ENCODE measurements around the gene TSSK3. TPM values are rescaled to one million over a fixed set of nuclear protein-coding genes. Genes with fewer than 3 reads are reported as not detected.

Gene TSSK3
- 1 to 10 TPM; 3.5 to 4.3 TPM for total RNA-seq
- under 1 TPM in 1 of 2 donors, not detected in 1; 0.73 TPM for polyA plus RNA-seq

DNA sequence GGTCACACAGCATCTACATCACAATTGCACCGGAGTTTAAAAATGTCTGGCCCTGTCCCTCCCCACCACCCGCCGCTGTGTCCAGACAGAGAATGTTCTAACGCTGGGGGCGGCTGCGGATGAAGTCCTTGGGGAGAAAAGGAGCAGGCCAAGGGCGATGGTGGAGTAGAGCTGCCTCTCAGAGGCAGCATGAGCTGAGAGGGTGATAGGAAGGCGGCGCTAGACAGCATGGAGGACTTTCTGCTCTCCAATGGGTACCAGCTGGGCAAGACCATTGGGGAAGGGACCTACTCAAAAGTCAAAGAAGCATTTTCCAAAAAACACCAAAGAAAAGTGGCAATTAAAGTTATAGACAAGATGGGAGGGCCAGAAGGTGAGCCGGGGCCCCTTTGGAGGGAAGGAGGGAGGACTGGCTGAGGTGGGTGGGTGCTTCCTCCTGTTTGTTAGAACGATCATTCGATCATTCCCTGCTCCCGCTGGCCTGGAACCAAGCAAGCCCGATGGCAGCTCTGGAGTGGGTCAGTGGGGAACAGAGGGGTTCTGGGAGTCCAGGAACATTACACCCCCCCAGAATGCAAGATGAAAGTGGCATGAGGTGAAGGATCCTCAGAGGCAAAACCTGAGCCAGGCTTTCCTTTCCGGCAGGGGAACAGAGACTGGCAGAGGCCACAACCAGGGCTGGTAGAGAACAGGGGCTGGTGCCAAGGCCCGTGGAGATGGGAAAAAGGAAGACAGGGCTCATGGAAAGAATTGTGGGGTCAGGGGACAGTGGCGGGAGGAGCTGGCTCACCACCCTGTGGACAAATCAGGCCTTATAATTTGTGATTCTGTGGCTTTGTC, at the start of gene TSSK3, which contains the start of gene FAM229A:
Gene TSSK3, plus strand, starts transcription at position 66 of the 840 bp plus-strand sequence. Its CDS starts 163 bp downstream, at position 229.
Gene FAM229A, minus strand, starts transcription at position 12 of the 840 bp plus-strand sequence. CDS start 394 bp downstream, outside the sequence.
- Histone ChIP-seq H3K4me1 (ENCODE audit: insufficient read depth, low read length) (peaks cover 18% of the 10 kb centered on the region), H3K4me3 (ENCODE audit: low read length in 2 of 2) (peak within 1 kb of the TSS in 1 of 2 donors; percentile 10), H3K9me3 (ENCODE audit: control insufficient read depth in 1 of 2, low read length in 2 of 2) (no peaks in the 10 kb centered on the region), H3K36me3 (ENCODE audit: insufficient read depth, low read length) (peaks cover 34% of the 10 kb centered on the region), H3K27ac (ENCODE audit: low read depth, low read length) (no peak within 1 kb of the TSS), H3K27me3 (ENCODE audit: insufficient read depth, low read length) (no peaks in the 10 kb centered on the region)
- POLR2A ChIA-PET (ENCODE audit: partially characterized antibody), result interaction anchor here (0.6 to 2.0 kb wide), 4 partner anchors 27 to 290 kb away, joined by 3 to 7 read pairs (median 4); partner anchors contain the start of genes MARCKSL1 and TMEM39B
- Mint-ChIP-seq H3K4me1 (peaks cover 11 to 31% (median 21%) of the 10 kb centered on the region in 4 donors), H3K27ac (peak within 1 kb of the TSS in 4 of 7 donors; percentile 2 to 52 (median 16)), H3K27me3 (peaks cover 3% of the 10 kb centered on the region in 2 donors), H3K9me3 (peaks cover 0 to 4% (median 0%) of the 10 kb centered on the region in 8 donors), H3K36me3 (peaks cover 17 to 43% of the 10 kb centered on the region in 2 donors), H3K4me3 (peak within 1 kb of the TSS in 7 of 8 donors; percentile 42 to 70 (median 57))
- intact Hi-C loops (cut with micrococcal nuclease), result no loop called here
- no peak for DNase-seq
- CTCF ChIA-PET (ENCODE audit: partially characterized antibody), result interaction anchor here (0.6 to 1.8 kb wide), 3 partner anchors 8 to 148 kb away, joined by 3 to 8 read pairs (median 3); no protein-coding TSS in a partner anchor

- peaks cover 20 to 30% of the 10 kb centered on the region in 2 donors for H3K36me3 Mint-ChIP-seq
- POLR2A ChIA-PET (ENCODE audit: partially characterized antibody), result no interaction called here
- intact Hi-C loops (cut with micrococcal nuclease), result no loop called here
- CTCF ChIA-PET (ENCODE audit: partially characterized antibody), result interaction anchor here (1.2 kb wide), 2 partner anchors 35 to 64 kb away, joined by 3 read pairs; no protein-coding TSS in a partner anchor
- H3K27ac Mint-ChIP-seq, result peak overlapping the region in 5 of 7 donors; percentile 3 to 77 (median 70)
- Histone ChIP-seq H3K4me1 (ENCODE audit: insufficient read depth, low read length) (peaks cover 34% of the 10 kb centered on the region), H3K27me3 (ENCODE audit: insufficient read depth, low read length) (no peaks in the 10 kb centered on the region), H3K36me3 (ENCODE audit: insufficient read depth, low read length) (peaks cover 24% of the 10 kb centered on the region), H3K9me3 (ENCODE audit: control insufficient read depth in 1 of 2, low read length in 2 of 2) (no peaks in the 10 kb centered on the region), H3K27ac (ENCODE audit: low read depth, low read length) (no peak overlapping the region), H3K4me3 (ENCODE audit: low read length in 2 of 2) (no peak overlapping the region)
- H3K9me3 Mint-ChIP-seq, result no peaks in the 10 kb centered on the region
- DNase-seq, result no peak
- no peak overlapping the region for H3K4me3 Mint-ChIP-seq
- peaks cover 20 to 40% (median 33%) of the 10 kb centered on the region in 4 donors for H3K4me1 Mint-ChIP-seq
- no peaks in the 10 kb centered on the region for H3K27me3 Mint-ChIP-seq
Observed at GRCh38 chr1:32316903-32317277, 45.4 kb upstream of the TSSK3 start.

DNA sequence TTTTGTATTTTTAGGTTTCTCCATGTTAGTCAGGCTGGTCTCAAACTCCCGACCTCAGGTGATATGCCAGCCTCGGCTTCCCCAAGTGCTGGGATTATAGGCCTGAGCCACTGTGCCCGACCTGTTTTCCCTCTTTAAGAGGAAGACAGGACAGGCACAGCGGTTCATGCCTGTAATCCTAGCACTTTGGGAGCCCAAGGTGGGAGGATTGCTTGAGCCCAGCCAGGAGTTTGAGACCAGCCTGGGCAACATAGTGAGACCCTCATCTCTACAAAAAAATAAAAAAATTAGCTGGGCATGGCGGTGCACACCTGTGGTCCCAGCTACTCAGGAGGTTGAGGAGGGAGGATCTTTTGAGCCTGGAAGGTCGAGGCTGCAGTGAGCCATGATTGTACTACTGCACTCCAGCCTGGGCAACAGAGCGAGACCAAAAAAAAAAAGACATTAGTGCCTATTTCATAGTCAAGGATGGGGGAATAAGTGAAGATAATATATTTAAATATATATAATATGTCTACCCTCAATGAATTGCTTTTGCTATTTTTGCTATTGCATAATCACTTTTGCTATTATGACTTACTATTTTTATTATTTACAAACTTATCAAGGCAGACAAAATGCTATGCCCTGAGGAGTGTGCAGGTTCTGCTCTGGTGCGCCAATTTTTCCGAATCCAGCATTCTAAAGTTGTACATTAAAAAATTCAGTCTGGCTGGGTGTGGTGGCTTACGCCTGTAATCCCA, 44.0 kb upstream of the TSSK3 start:
- peaks cover 20 to 36% of the 10 kb centered on the region in 2 donors for H3K36me3 Mint-ChIP-seq
- no peak overlapping the region for H3K4me3 Mint-ChIP-seq
- ChIA-PET POLR2A (ENCODE audit: partially characterized antibody) (interaction anchor here (0.9 to 2.2 kb wide), 5 partner anchors 10 to 27 kb away, joined by 3 to 15 read pairs (median 4); partner anchors contain the start of genes HDAC1 and MARCKSL1), CTCF (ENCODE audit: partially characterized antibody) (interaction anchor here (1.2 to 2.0 kb wide), 2 partner anchors 22 to 65 kb away, joined by 3 to 4 read pairs; no protein-coding TSS in a partner anchor)
- no peaks in the 10 kb centered on the region for H3K9me3 Mint-ChIP-seq
- H3K27ac Mint-ChIP-seq, result peak overlapping the region in 4 of 7 donors; percentile 56 to 82 (median 64)
- no peaks in the 10 kb centered on the region for H3K27me3 Mint-ChIP-seq
- no peaks in the 10 kb centered on the region for H3K9me3 ChIP-seq (ENCODE audit: control insufficient read depth in 1 of 2, low read length in 2 of 2)
- intact Hi-C loops (cut with micrococcal nuclease), result no loop called here
- H3K27me3 ChIP-seq (ENCODE audit: insufficient read depth, low read length), result no peaks in the 10 kb centered on the region
- no peak for DNase-seq
- no peak overlapping the region for H3K4me3 ChIP-seq (ENCODE audit: low read length in 2 of 2)
- H3K36me3 ChIP-seq (ENCODE audit: insufficient read depth, low read length), result peaks cover 22% of the 10 kb centered on the region
- peaks cover 29 to 49% (median 40%) of the 10 kb centered on the region in 4 donors for H3K4me1 Mint-ChIP-seq
- no peak overlapping the region for H3K27ac ChIP-seq (ENCODE audit: low read depth, low read length)
- H3K4me1 ChIP-seq (ENCODE audit: insufficient read depth, low read length), result peaks cover 44% of the 10 kb centered on the region

- intact Hi-C loops (cut with micrococcal nuclease), result loop anchor here (2.0 kb wide), 1 partner anchor 13 kb away; no protein-coding TSS in a partner anchor
- POLR2A ChIA-PET (ENCODE audit: partially characterized antibody), result interaction anchor here (0.6 to 5.2 kb wide), 38 partner anchors 9 to 387 kb away, joined by 3 to 96 read pairs (median 4); partner anchors contain the start of genes BSDC1, CCDC28B, FAM167B and HDAC1
- Mint-ChIP-seq H3K4me3 (peak overlapping the region; percentile 72 to 85 (median 78)), H3K9me3 (no peaks in the 10 kb centered on the region), H3K27ac (peak overlapping the region; percentile 88 to 96 (median 90)), H3K27me3 (no peaks in the 10 kb centered on the region), H3K36me3 (peaks cover 13 to 33% of the 10 kb centered on the region in 2 donors), H3K4me1 (peaks cover 26 to 55% (median 42%) of the 10 kb centered on the region in 4 donors)
- Histone ChIP-seq H3K4me3 (ENCODE audit: low read length in 2 of 2) (no peak overlapping the region), H3K36me3 (ENCODE audit: insufficient read depth, low read length) (peaks cover 27% of the 10 kb centered on the region), H3K27ac (ENCODE audit: low read depth, low read length) (peak overlapping the region; percentile 18), H3K9me3 (ENCODE audit: control insufficient read depth in 1 of 2, low read length in 2 of 2) (no peaks in the 10 kb centered on the region), H3K27me3 (ENCODE audit: insufficient read depth, low read length) (no peaks in the 10 kb centered on the region), H3K4me1 (ENCODE audit: insufficient read depth, low read length) (peaks cover 63% of the 10 kb centered on the region)
- CTCF ChIA-PET (ENCODE audit: partially characterized antibody), result interaction anchor here (0.5 to 7.8 kb wide), 21 partner anchors 10 to 1519 kb away, joined by 3 to 47 read pairs (median 5); partner anchors contain the start of genes HDAC1, LCK, MARCKSL1 and TMEM39B
- peak; percentile 55 to 66 (median 59) for DNase-seq
Observed at GRCh38 chr1:32321712-32322291, 40.5 kb upstream of the TSSK3 start.

GRCh38 chr1:32327204-32327603, 35.1 kb upstream of the TSSK3 start:
- DNase-seq, result no peak
- Mint-ChIP-seq H3K4me3 (no peak overlapping the region), H3K36me3 (peaks cover 50 to 70% of the 10 kb centered on the region in 2 donors), H3K27ac (peak overlapping the region in 1 of 7 donors; percentile 56), H3K4me1 (peaks cover 19 to 33% (median 25%) of the 10 kb centered on the region in 4 donors), H3K27me3 (no peaks in the 10 kb centered on the region), H3K9me3 (no peaks in the 10 kb centered on the region)
- no peak overlapping the region for H3K27ac ChIP-seq (ENCODE audit: low read depth, low read length)
- peaks cover 63% of the 10 kb centered on the region for H3K36me3 ChIP-seq (ENCODE audit: insufficient read depth, low read length)
- intact Hi-C loops (cut with micrococcal nuclease), result no loop called here
- H3K9me3 ChIP-seq (ENCODE audit: control insufficient read depth in 1 of 2, low read length in 2 of 2), result no peaks in the 10 kb centered on the region
- H3K27me3 ChIP-seq (ENCODE audit: insufficient read depth, low read length), result no peaks in the 10 kb centered on the region
- CTCF ChIA-PET (ENCODE audit: partially characterized antibody), result no interaction called here
- H3K4me3 ChIP-seq (ENCODE audit: low read length in 2 of 2), result no peak overlapping the region
- peaks cover 29% of the 10 kb centered on the region for H3K4me1 ChIP-seq (ENCODE audit: insufficient read depth, low read length)
- POLR2A ChIA-PET (ENCODE audit: partially characterized antibody), result interaction anchor here (1.0 kb wide), 1 partner anchor 9 kb away, joined by 3 read pairs; the partner anchor contains the start of gene MARCKSL1

GRCh38 chr1:32329931-32330466, 32.3 kb upstream of the TSSK3 start:
- Mint-ChIP-seq H3K36me3 (peaks cover 53 to 76% of the 10 kb centered on the region in 2 donors), H3K4me3 (no peak overlapping the region)

More at GRCh38 chr1:32329931-32330466, 32.3 kb upstream of the TSSK3 start:
- Histone ChIP-seq H3K36me3 (ENCODE audit: insufficient read depth, low read length) (peaks cover 65% of the 10 kb centered on the region), H3K27me3 (ENCODE audit: insufficient read depth, low read length) (no peaks in the 10 kb centered on the region), H3K9me3 (ENCODE audit: control insufficient read depth in 1 of 2, low read length in 2 of 2) (no peaks in the 10 kb centered on the region), H3K4me1 (ENCODE audit: insufficient read depth, low read length) (peaks cover 17% of the 10 kb centered on the region), H3K27ac (ENCODE audit: low read depth, low read length) (no peak overlapping the region), H3K4me3 (ENCODE audit: low read length in 2 of 2) (no peak overlapping the region)
- intact Hi-C loops (cut with micrococcal nuclease), result no loop called here
- CTCF ChIA-PET (ENCODE audit: partially characterized antibody), result interaction anchor here (0.9 to 4.3 kb wide), 4 partner anchors 42 to 114 kb away, joined by 3 to 14 read pairs (median 8); no protein-coding TSS in a partner anchor
- peaks cover 0 to 2% (median 0%) of the 10 kb centered on the region in 8 donors for H3K9me3 Mint-ChIP-seq
- POLR2A ChIA-PET (ENCODE audit: partially characterized antibody), result interaction anchor here (0.9 to 1.5 kb wide), 3 partner anchors 8 to 24 kb away, joined by 3 to 6 read pairs (median 5); no protein-coding TSS in a partner anchor
- H3K27me3 Mint-ChIP-seq, result no peaks in the 10 kb centered on the region
- peak overlapping the region; percentile 38 to 93 (median 82) for H3K27ac Mint-ChIP-seq
- peaks cover 15 to 27% (median 20%) of the 10 kb centered on the region in 4 donors for H3K4me1 Mint-ChIP-seq
- DNase-seq, result no peak

Measured in CD4-positive, alpha-beta memory T cell (primary cell).